ENCODE results near the gene COX6A1. TPM values are rescaled to one million over a fixed set of nuclear protein-coding genes. Genes with fewer than 3 reads are reported as not detected.

The COX6A1 gene
- total and polyA plus RNA-seq, 2 of the 13 experiments (the other 11 are each of a cell fraction or from before 2014, with no cell fraction given): 542 to 673 TPM

DNA sequence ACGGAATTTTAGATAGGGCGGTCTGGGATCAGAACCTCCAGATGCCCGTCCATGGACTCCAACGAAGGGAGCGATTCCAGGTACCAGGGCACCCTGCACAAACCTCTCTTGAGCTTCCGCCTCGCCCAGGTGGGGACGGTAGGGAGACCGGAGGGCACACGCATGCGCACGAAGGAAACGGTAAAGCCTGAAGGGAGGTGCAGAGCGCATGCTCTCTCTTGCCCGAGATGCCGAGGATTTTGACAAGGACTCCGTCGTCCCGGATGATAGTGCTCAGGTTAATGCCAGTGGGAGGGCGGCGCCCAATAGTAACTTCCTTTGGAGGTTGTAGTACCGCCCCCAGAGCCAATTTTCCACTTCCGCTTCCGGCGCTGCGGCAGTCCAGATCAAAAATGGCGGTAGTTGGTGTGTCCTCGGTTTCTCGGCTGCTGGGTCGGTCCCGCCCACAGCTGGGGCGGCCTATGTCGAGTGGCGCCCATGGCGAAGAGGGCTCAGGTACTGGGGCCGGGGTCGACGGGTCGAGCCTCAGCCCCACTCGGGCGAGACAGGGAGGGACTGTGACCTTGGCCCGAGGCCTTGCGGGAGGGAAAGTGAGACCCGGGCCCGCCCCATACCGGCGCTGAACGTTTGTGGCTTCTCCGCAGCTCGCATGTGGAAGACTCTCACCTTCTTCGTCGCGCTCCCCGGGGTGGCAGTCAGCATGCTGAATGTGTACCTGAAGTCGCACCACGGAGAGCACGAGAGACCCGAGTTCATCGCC is at the start of gene COX6A1 (continued):
- TF ChIP-seq DZIP1 (CRISPR knock-in tag; IDR thresholded peaks at IDR 0.05) (peak; percentile 73; the same call in 1 of the 2 replicates), REPIN1 (CRISPR knock-in tag; IDR thresholded peaks at IDR 0.05; ENCODE audit: borderline replicate concordance, low read depth) (peak; percentile 59; the same call in 1 of the 2 replicates), ZNF678 (CRISPR knock-in tag; IDR thresholded peaks at IDR 0.05) (no peak), TBX2 (CRISPR knock-in tag; IDR thresholded peaks at IDR 0.05; ENCODE audit: borderline replicate concordance) (peak; percentile 75), ISX (CRISPR knock-in tag; conservative IDR thresholded peaks at IDR 0.05) (no peak), ZIK1 (CRISPR knock-in tag; IDR thresholded peaks at IDR 0.05; ENCODE audit: borderline replicate concordance, low read depth) (no peak), CREM (IDR thresholded peaks at IDR 0.05) (peak; percentile 47; the same call in 1 of the 2 replicates), CREM (CRISPR knock-in tag; IDR thresholded peaks at IDR 0.05) (no peak), PRDM15 (CRISPR knock-in tag; IDR thresholded peaks at IDR 0.05) (0 out of 2 replicates have a peak, but pooled peaks have one; percentile 19), TFAP4 (IDR thresholded peaks at IDR 0.05; ENCODE audit: borderline replicate concordance, low read depth) (0 out of 2 replicates have a peak, but pooled peaks have one; percentile 13), ZNF136 (CRISPR knock-in tag; IDR thresholded peaks at IDR 0.05; ENCODE audit: low read depth) (no peak; the same call in 1 of the 2 replicates), BHLHE40 (IDR thresholded peaks at IDR 0.05; ENCODE audit: low read length) (no peak), SRF (IDR thresholded peaks at IDR 0.05; ENCODE audit: low read depth, low read length) (peak; percentile 72; the same call in 1 of the 2 replicates), MAZ (IDR thresholded peaks at IDR 0.05; ENCODE audit: borderline replicate concordance, low read depth, low read length) (no peak), MAZ (CRISPR knock-in tag; IDR thresholded peaks at IDR 0.05; ENCODE audit: low read depth) (no peak), TMF1 (CRISPR knock-in tag; IDR thresholded peaks at IDR 0.05; ENCODE audit: low read depth) (no peak)

Measured in HepG2 (cell line).